WTC11 (cell line): ENCODE results near the gene KCNE2.

Experiments
- CBFB ChIP-seq: sonication (generic); formaldehyde crosslinking; IDR thresholded peaks from 2 replicates; pipeline ENCODE4 v1.8.1; 2022; ENCODE audit warnings: mild to moderate bottlenecking, low read depth, missing genetic modification reagents
- CTCF ChIP-seq: fragments of 200-600 bp; IDR thresholded peaks from 2 replicates; pipeline ENCODE4 v1.8.0; 2022; ENCODE audit warnings: antibody characterized with exemption
- ERG ChIP-seq: fragments of 250-450 bp; sonication (Bioruptor Pico); IDR thresholded peaks from 2 replicates; pipeline ENCODE4 v1.8.0; 2021; ENCODE audit warnings: mild to moderate bottlenecking
- HMGXB4 ChIP-seq: sonication (generic); formaldehyde crosslinking; IDR thresholded peaks from 2 replicates; pipeline ENCODE4 v1.8.1; 2023; ENCODE audit warnings: mild to moderate bottlenecking, moderate library complexity, missing genetic modification reagents
- MAX ChIP-seq: sonication (generic); formaldehyde crosslinking; IDR thresholded peaks from 2 replicates; pipeline ENCODE4 v1.8.0; 2022; ENCODE audit warnings: mild to moderate bottlenecking, missing genetic modification reagents
- NR3C1 ChIP-seq: sonication (generic); formaldehyde crosslinking; conservative IDR thresholded peaks from 2 replicates; pipeline ENCODE4 v1.8.1; 2023; ENCODE audit warnings: low read depth, mild to moderate bottlenecking, missing genetic modification reagents
- TEAD4 ChIP-seq: sonication (generic); formaldehyde crosslinking; IDR thresholded peaks from 2 replicates; pipeline ENCODE4 v1.8.0; 2022; ENCODE audit warnings: mild to moderate bottlenecking, missing genetic modification reagents
- USF2 ChIP-seq: sonication (generic); formaldehyde crosslinking; IDR thresholded peaks from 2 replicates; pipeline ENCODE4 v1.8.1; 2023; ENCODE audit warnings: mild to moderate bottlenecking, missing genetic modification reagents, moderate library complexity
- ZNF263 ChIP-seq: sonication (generic); formaldehyde crosslinking; IDR thresholded peaks from 2 replicates; pipeline ENCODE4 v1.8.1; 2022; ENCODE audit warnings: low read depth, mild to moderate bottlenecking, moderate library complexity, missing genetic modification reagents
- ZNF317 ChIP-seq: sonication (generic); formaldehyde crosslinking; IDR thresholded peaks from 2 replicates; pipeline ENCODE4 v1.8.1; 2023; ENCODE audit warnings: low read depth, mild to moderate bottlenecking, moderate library complexity, missing genetic modification reagents, borderline replicate concordance

GRCh38 chr21:34358866-34359265, 4.9 kb upstream of the KCNE2 start:
- no peak for TF ChIP-seq CTCF
- TF ChIP-seq USF2 (CRISPR knock-in tag), result no peak
- no peak for TF ChIP-seq ERG (CRISPR knock-in tag)
- TF ChIP-seq ZNF317 (CRISPR knock-in tag), result no peak
- TF ChIP-seq MAX (CRISPR knock-in tag), result no peak
- no peak for TF ChIP-seq NR3C1 (CRISPR knock-in tag)
- TF ChIP-seq ZNF263 (CRISPR knock-in tag), result no peak
- no peak for TF ChIP-seq CBFB (CRISPR knock-in tag)
- TF ChIP-seq TEAD4 (CRISPR knock-in tag), result no peak
- TF ChIP-seq HMGXB4 (CRISPR knock-in tag), result no peak
